Coronary artery (tissue), 2 donors: ENCODE data around the gene HCFC1.

Experiments
- DNase-seq: peaks from one replicate; pipeline ENCODE4 v3.0.0-alpha.2; 2017; ENCODE audit warnings: low spot score
- H3K27ac ChIP-seq, 2 donors: fragments of 200-600 bp; sonication (generic); one replicate each; pipeline ENCODE4 v1.5.1; 2016 to 2019
- H3K4me3 ChIP-seq: fragments of 200-600 bp; sonication (generic); 2 replicates; pipeline ENCODE4 v1.5.1; 2016; ENCODE audit warnings: mild to moderate bottlenecking, moderate library complexity
- CTCF ChIP-seq: fragments of 200-600 bp; sonication (generic); IDR thresholded peaks from one replicate; pipeline ENCODE4 v1.5.1; 2019; ENCODE audit warnings: antibody characterized with exemption

Gene HCFC1

GRCh38 chrX:153951683-153952372, 19.8 kb downstream of the HCFC1 start:
- DNase-seq: no peak
- H3K4me3 ChIP-seq: no peak overlapping the region
- peak overlapping the region; percentile 70 to 84 for H3K27ac ChIP-seq
- no peak for TF ChIP-seq CTCF

- DNase-seq: no peak
- TF ChIP-seq CTCF: no peak
- Histone ChIP-seq H3K4me3 (no peak overlapping the region), H3K27ac (peak overlapping the region in 1 of 2 donors; percentile 25)
Observed at GRCh38 chrX:153950127-153950526, 21.5 kb downstream of the HCFC1 start.

- no peak for TF ChIP-seq CTCF
- DNase-seq: no peak
- H3K27ac ChIP-seq: peak overlapping the region in 1 of 2 donors; percentile 38
- no peak overlapping the region for H3K4me3 ChIP-seq
Observed at GRCh38 chrX:153948847-153949805, 22.5 kb downstream of the HCFC1 start.

- H3K27ac ChIP-seq: peak overlapping the region in 1 of 2 donors; percentile 71
- TF ChIP-seq CTCF: no peak
- DNase-seq: no peak
- H3K4me3 ChIP-seq: no peak overlapping the region
Observed at GRCh38 chrX:153948002-153948466, 23.6 kb downstream of the HCFC1 start.

- no peak overlapping the region for H3K4me3 ChIP-seq
- peak overlapping the region in 1 of 2 donors; percentile 71 for H3K27ac ChIP-seq
- TF ChIP-seq CTCF: peak; percentile 70
- DNase-seq: no peak
Observed at GRCh38 chrX:153947009-153947769, 24.4 kb downstream of the HCFC1 start.

GRCh38 chrX:153945956-153946943, 25.4 kb downstream of the HCFC1 start:
- H3K4me3 ChIP-seq: no peak overlapping the region
- DNase-seq: no peak
- H3K27ac ChIP-seq: no peak overlapping the region
- TF ChIP-seq CTCF: no peak
